AG09319 (cell line): ENCODE results near the gene MEPCE.
"Not testable (repeated sequence)": the region's sequence is repeated elsewhere in the genome, so short reads cannot be mapped to it uniquely, and the experiment has no call there.

Experiments
- DNase-seq: peaks from one replicate; pipeline ENCODE4 v3.0.0-alpha.2; 2010; ENCODE audit warnings: low read depth; ENCODE audit errors: extremely low read depth
- TF ChIP-seq, protein P1 (sequence below): IDR thresholded peaks from 2 replicates; pipeline ENCODE4 v1.5.1; 2011; ENCODE audit warnings: low read depth, mild to moderate bottlenecking, inconsistent platforms, low read length, moderate library complexity

Gene MEPCE, protein sequence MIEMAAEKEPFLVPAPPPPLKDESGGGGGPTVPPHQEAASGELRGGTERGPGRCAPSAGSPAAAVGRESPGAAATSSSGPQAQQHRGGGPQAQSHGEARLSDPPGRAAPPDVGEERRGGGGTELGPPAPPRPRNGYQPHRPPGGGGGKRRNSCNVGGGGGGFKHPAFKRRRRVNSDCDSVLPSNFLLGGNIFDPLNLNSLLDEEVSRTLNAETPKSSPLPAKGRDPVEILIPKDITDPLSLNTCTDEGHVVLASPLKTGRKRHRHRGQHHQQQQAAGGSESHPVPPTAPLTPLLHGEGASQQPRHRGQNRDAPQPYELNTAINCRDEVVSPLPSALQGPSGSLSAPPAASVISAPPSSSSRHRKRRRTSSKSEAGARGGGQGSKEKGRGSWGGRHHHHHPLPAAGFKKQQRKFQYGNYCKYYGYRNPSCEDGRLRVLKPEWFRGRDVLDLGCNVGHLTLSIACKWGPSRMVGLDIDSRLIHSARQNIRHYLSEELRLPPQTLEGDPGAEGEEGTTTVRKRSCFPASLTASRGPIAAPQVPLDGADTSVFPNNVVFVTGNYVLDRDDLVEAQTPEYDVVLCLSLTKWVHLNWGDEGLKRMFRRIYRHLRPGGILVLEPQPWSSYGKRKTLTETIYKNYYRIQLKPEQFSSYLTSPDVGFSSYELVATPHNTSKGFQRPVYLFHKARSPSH

DNA sequence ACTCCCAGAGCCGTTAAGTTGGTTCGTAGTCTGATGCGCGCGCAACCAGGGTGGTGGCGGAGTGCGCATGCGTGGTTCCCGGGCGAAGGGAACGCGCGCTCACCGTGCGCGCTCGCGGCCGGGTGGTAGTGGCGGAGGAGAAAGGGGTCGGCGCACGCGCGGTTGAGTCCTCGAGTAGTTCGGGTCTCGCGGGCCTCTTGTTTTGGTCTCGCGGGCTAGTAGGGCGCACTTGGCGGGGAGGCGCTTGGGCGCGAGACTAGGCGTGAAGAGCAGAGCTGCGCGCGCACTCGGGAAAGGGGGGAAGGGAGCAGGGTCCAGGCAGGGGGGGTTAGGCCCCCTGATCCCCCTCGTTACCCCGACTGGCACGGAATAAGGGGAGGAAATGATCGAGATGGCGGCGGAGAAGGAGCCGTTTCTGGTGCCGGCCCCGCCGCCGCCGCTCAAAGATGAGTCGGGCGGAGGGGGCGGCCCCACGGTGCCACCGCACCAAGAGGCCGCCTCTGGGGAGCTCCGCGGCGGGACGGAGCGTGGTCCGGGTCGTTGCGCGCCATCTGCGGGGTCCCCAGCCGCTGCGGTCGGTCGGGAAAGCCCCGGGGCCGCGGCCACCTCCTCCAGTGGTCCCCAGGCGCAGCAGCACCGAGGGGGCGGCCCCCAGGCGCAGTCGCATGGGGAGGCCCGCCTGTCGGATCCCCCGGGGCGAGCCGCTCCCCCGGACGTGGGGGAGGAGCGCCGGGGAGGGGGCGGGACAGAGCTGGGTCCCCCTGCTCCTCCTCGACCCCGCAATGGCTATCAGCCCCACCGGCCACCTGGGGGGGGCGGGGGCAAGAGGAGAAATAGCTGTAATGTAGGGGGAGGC, at the start of gene MEPCE:
Gene MEPCE, plus strand, starts transcription at position 195 of the 856 bp plus-strand sequence. Its CDS starts 188 bp downstream, at position 383.
- peak; percentile 95 for DNase-seq
- TF ChIP-seq, protein P1, sequence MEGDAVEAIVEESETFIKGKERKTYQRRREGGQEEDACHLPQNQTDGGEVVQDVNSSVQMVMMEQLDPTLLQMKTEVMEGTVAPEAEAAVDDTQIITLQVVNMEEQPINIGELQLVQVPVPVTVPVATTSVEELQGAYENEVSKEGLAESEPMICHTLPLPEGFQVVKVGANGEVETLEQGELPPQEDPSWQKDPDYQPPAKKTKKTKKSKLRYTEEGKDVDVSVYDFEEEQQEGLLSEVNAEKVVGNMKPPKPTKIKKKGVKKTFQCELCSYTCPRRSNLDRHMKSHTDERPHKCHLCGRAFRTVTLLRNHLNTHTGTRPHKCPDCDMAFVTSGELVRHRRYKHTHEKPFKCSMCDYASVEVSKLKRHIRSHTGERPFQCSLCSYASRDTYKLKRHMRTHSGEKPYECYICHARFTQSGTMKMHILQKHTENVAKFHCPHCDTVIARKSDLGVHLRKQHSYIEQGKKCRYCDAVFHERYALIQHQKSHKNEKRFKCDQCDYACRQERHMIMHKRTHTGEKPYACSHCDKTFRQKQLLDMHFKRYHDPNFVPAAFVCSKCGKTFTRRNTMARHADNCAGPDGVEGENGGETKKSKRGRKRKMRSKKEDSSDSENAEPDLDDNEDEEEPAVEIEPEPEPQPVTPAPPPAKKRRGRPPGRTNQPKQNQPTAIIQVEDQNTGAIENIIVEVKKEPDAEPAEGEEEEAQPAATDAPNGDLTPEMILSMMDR = no peak

DNA sequence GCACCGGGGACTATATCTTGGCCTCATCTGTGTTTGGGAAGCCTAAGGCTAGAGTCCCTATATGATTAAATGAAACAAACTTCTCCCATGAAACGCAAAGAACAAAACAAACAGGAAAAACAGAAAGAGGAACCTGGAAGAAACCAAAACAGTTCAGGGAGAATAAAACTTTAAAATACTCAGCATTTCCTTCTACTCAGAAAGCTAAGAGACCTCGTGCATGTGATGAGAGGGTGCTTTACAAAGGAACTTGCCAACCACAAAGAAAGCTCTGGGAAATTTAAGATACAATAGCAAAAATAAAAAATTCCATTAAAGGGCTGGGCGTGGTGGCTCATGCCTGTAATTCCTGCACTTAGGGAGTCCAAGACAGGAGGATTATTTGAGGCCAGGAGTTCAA, 49.4 kb upstream of the MEPCE start:
- TF ChIP-seq, protein P1 = no peak
- no peak for DNase-seq

DNA sequence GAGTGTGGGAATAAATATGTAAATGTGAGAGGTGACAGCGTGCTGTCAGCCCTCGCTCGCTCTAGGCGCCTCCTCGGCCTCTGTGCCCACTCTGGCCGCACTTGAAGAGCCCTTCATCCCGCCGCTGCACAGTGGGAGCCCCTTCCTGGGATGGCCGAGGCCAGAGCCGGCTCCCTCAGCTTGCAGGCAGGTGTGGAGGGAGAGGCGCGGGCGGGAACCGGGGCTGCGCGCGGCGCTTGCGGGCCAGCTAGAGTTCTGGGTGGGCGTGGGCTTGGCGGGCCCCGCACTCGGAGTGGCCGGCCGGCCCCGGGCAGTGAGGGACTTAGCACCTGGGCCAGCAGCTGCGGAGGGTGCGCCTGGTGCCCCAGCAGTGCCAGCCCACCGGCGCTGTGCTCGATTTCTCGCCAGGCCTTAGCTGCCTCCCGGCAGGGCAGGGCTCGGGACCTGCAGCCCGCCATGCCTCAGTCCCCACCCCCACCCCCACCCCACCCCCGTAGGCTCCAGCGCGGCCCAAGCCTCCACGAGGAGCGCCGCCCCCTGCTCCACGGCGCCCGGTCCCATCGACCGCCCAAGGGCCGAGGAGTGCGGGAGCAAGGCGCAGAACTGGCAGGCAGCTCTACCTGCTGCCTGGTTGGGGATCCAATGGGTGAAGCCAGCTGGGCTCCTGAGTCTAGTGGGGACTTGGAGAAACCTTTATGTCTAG, 47.9 kb upstream of the MEPCE start:
- not testable (repeated sequence) for DNase-seq

DNA sequence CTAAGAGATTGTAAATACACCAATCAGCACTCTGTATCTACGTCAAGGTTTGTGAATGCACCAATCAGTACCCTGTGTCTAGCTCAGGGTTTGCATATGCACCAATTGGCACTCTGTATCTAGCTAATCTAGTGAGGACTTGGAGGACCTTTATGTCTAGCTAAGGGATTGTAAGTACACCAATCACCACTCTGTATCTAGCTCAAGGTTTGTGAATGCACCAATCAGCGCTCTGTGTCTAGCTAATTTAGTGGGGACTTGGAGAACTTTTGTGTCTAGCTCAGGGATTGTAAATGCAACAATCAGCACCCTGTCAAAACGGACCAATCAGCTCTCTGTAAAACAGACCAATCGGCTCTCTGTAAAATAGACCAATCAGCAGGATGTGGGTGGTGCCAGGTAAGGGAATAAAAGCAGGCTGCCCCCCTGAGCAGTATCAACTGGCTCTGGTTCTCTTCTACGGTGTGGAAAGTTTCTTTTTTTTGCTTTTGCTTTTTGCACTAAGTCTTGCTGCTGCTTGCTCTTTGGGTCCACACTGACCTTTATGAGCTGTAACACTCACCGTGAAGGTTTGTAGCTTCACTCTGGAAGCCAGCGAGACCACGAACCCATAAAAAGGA, 47.3 kb upstream of the MEPCE start:
- not testable (repeated sequence) for DNase-seq

DNA sequence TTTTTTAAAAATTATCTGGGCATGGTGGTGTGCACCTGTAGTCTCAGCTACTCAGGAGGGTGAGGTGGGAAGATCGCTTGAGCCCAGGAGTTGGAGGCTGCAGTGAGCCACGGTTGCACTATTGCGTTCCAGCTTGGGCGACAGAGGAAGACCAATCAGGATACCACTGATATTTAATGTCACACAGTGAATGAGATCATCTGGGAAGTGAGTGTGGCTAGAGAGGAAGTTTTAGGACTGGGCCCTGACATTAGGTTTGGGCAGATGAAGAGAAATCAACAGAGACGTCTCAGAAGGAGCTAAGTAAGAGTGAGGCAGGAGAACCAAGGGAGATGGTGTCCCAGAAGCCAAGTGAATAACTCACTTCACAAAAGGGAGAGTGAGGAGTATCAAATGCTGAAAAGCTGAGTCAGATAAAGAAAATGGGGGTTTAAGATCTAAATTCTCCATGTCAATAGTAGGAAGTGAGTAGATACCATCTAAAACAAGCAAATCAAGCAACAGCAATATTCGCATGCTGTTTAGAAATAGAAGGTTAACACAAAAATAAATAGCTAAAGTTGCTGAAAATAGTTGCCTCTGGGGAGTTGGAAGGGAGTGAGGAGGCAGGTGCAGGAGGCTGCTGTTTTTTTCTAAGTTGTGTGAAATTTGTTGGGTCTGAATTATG, 44.9 kb upstream of the MEPCE start:
- TF ChIP-seq, protein P1 = no peak
- DNase-seq = no peak

DNA sequence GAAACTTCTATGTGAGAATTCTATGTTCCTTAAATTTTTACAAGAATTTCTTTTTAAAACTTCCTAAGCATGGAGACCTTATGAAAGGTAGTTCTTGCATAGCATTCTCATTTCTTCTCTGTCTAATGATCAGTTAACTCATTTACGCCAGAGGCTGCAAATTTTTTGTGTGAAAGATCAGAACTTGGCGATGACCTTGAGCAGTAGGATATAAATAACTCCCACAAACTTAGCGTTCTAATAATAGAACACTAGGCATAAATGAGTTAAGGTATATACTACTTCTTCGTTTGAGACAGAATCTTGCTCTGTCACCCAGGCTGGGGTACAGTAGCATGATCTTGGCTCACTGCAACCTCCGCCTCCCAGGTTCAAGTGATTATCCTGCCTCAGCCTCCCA, 42.7 kb upstream of the MEPCE start:
- TF ChIP-seq, protein P1 = no peak
- DNase-seq = no peak

DNA sequence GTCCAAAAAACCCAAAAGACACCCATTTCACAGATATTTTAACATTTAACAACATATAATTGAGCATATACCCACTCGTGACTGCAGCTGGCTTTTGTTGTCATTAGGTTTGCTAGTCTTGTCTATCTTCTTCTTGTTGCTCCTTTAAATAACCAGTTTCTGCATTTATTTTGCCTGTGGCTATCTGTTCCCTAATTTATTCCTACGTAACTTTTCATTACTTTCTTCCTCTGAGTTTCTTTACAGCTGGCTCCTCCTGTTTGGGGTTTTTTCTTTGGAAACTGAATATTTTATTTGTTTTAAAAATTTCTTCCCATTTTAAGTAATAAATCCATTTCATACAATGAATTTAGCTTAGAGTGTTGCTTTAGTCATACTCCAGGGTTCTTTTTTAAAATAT, 41.9 kb upstream of the MEPCE start:
- TF ChIP-seq, protein P1 = no peak
- no peak for DNase-seq
